HG02938 (cell line): ENCODE measurements around the gene GFPT2.

Source experiments
- ATAC-seq: cut with Tn5 transposase; IDR thresholded peaks from one replicate; pipeline ENCODE4 v1.9.1; 2021; ENCODE audit warnings: mild to moderate bottlenecking, moderate library complexity; ENCODE audit not compliant: unreplicated experiment

The GFPT2 gene

GRCh38 chr5:180352116-180353047 lies 754 bp downstream of the GFPT2 start:
- peak; percentile 11 for ATAC-seq

GRCh38 chr5:180350711-180351465 lies 2.2 kb downstream of the GFPT2 start:
- ATAC-seq: no peak

GRCh38 chr5:180350296-180350695 lies 2.8 kb downstream of the GFPT2 start:
- ATAC-seq: no peak

- no peak for ATAC-seq
Measured at GRCh38 chr5:180349391-180349790, 3.7 kb downstream of the GFPT2 start.

- no peak for ATAC-seq
Measured at GRCh38 chr5:180348336-180348735, 4.8 kb downstream of the GFPT2 start.

- no peak for ATAC-seq
Measured at GRCh38 chr5:180347702-180348101, 5.4 kb downstream of the GFPT2 start.

- no peak for ATAC-seq
Measured at GRCh38 chr5:180346358-180346757, 6.8 kb downstream of the GFPT2 start.

- ATAC-seq: no peak
Measured at GRCh38 chr5:180345781-180346180, 7.4 kb downstream of the GFPT2 start.

GRCh38 chr5:180345186-180345585 lies 8.0 kb downstream of the GFPT2 start:
- ATAC-seq: no peak

- no peak for ATAC-seq
Measured at GRCh38 chr5:180344696-180344999, 8.5 kb downstream of the GFPT2 start.

- ATAC-seq: no peak
Measured at GRCh38 chr5:180343831-180344695, 9.1 kb downstream of the GFPT2 start.

GRCh38 chr5:180343110-180343830 lies 9.9 kb downstream of the GFPT2 start:
- no peak for ATAC-seq

- ATAC-seq: no peak
Measured at GRCh38 chr5:180341595-180341994, 11.5 kb downstream of the GFPT2 start.

GRCh38 chr5:180340856-180341255 lies 12.3 kb downstream of the GFPT2 start:
- no peak for ATAC-seq

GRCh38 chr5:180339583-180340183 lies 13.5 kb downstream of the GFPT2 start:
- no peak for ATAC-seq

GRCh38 chr5:180338001-180338707 lies 15.0 kb downstream of the GFPT2 start:
- no peak for ATAC-seq

GRCh38 chr5:180336234-180337020 lies 16.7 kb downstream of the GFPT2 start:
- ATAC-seq: no peak

GRCh38 chr5:180335614-180336233 lies 17.4 kb downstream of the GFPT2 start:
- no peak for ATAC-seq
